Liver (tissue), 3 donors: ENCODE results near the gene TMC1.

Experiments
- ATF3 ChIP-seq: IDR thresholded peaks from 2 replicates; pipeline ENCODE4 v1.6.1; 2016; ENCODE audit warnings: antibody characterized with exemption
- CTCF ChIP-seq: fragments of 150-350 bp; IDR thresholded peaks from 2 replicates; pipeline ENCODE4 v1.5.1; 2017; ENCODE audit warnings: improper control_type of control experiment, low read depth, low read length; ENCODE audit not compliant: missing input control
- EGR1 ChIP-seq, 2 donors: IDR thresholded peaks; 2 replicates each; pipeline ENCODE4 v1.6.1; 2016 to 2018; ENCODE audit warnings: antibody characterized with exemption in 2 of 2, low read depth in 2 of 2
- FOXA1 ChIP-seq: IDR thresholded peaks from 2 replicates; pipeline ENCODE4 v1.6.1; 2016; ENCODE audit warnings: antibody characterized with exemption
- GABPA ChIP-seq, 2 donors: IDR thresholded peaks in 1 of 2; conservative IDR thresholded peaks in 1 of 2; 2 replicates each; pipeline ENCODE4 v1.6.1; 2016; ENCODE audit warnings: antibody characterized with exemption in 2 of 2, mild to moderate bottlenecking in 1 of 2, moderate library complexity in 1 of 2
- HNF4A ChIP-seq, 2 donors: conservative IDR thresholded peaks; 2 replicates each; pipeline ENCODE4 v1.6.1; 2016; ENCODE audit warnings: antibody characterized with exemption in 2 of 2, mild to moderate bottlenecking in 2 of 2
- MAX ChIP-seq: IDR thresholded peaks from 2 replicates; pipeline ENCODE4 v1.6.1; 2016; ENCODE audit warnings: antibody characterized with exemption
- RAD21 ChIP-seq, 2 donors: IDR thresholded peaks; 2 replicates each; pipeline ENCODE4 v1.6.1; 2016; ENCODE audit warnings: antibody characterized with exemption in 2 of 2, mild to moderate bottlenecking in 2 of 2
- REST ChIP-seq: IDR thresholded peaks from 2 replicates; pipeline ENCODE4 v1.6.1; 2016; ENCODE audit warnings: antibody characterized with exemption, mild to moderate bottlenecking
- SP1 ChIP-seq: IDR thresholded peaks from 2 replicates; pipeline ENCODE4 v1.6.1; 2018; ENCODE audit warnings: antibody characterized with exemption, mild to moderate bottlenecking
- TAF1 ChIP-seq: conservative IDR thresholded peaks from 2 replicates; pipeline ENCODE4 v1.6.1; 2016; ENCODE audit warnings: antibody characterized with exemption, mild to moderate bottlenecking
- YY1 ChIP-seq: IDR thresholded peaks from 2 replicates; pipeline ENCODE4 v1.6.1; 2016; ENCODE audit warnings: antibody characterized with exemption, mild to moderate bottlenecking
- ZBTB33 ChIP-seq: IDR thresholded peaks from 2 replicates; pipeline ENCODE4 v1.6.1; 2016; ENCODE audit warnings: antibody characterized with exemption
- donor health status: healthy.
- donor health status: healthy.

- TF ChIP-seq EGR1 (IDR thresholded peaks at IDR 0.05; ENCODE audit: low read depth in 2 of 2) = no peak
- TF ChIP-seq TAF1 = no peak
- no peak for TF ChIP-seq CTCF
- TF ChIP-seq YY1 = peak; percentile 60
- peak; percentile 19 for TF ChIP-seq MAX
- TF ChIP-seq SP1 = peak; percentile 10
- no peak for TF ChIP-seq REST
- TF ChIP-seq ATF3 = no peak
- TF ChIP-seq GABPA (IDR thresholded peaks at IDR 0.05 in 1 of 2, conservative IDR thresholded peaks at IDR 0.05 in 1 of 2) = no peak
- no peak for TF ChIP-seq FOXA1
- peak; percentile 13 to 25 for TF ChIP-seq RAD21 (IDR thresholded peaks at IDR 0.05)
- peak in 1 of 2 donors; percentile 42 for TF ChIP-seq HNF4A (conservative IDR thresholded peaks at IDR 0.05)
- TF ChIP-seq ZBTB33 = peak; percentile 59
Measured at GRCh38 chr9:72734631-72735030, 213.2 kb downstream of the TMC1 start.
